HAP-1 (cell line): ENCODE measurements around the gene BTRC.
"Not testable (repeated sequence)": the region's sequence is repeated elsewhere in the genome, so short reads cannot be mapped to it uniquely, and the experiment has no call there.

ENCODE experiments used
- DNase-seq, 2 experiments: peaks; one replicate each; pipeline ENCODE4 v3.0.0-alpha.2; 2016 to 2020; ENCODE audit warnings: low spot score in 2 of 2
- H3K27me3 ChIP-seq: fragments of 250-450 bp; sonication (Bioruptor Pico); 2 replicates; pipeline ENCODE4 v1.5.1; 2020; ENCODE audit warnings: low read depth, mild to moderate bottlenecking, moderate library complexity
- H3K36me3 ChIP-seq: fragments of 250-450 bp; sonication (Bioruptor Pico); replicated peaks from 2 replicates; pipeline ENCODE4 v1.5.1; 2020; ENCODE audit warnings: mild to moderate bottlenecking
- H3K4me1 ChIP-seq: fragments of 250-450 bp; sonication (Bioruptor Pico); 2 replicates; pipeline ENCODE4 v1.5.1; 2020; ENCODE audit warnings: mild to moderate bottlenecking
- H3K4me3 ChIP-seq: fragments of 250-450 bp; sonication (Bioruptor Pico); 2 replicates; pipeline ENCODE4 v1.5.1; 2020; ENCODE audit warnings: mild to moderate bottlenecking, moderate library complexity
- H3K9me3 ChIP-seq: fragments of 250-450 bp; sonication (Bioruptor Pico); 2 replicates; pipeline ENCODE4 v1.5.1; 2020; ENCODE audit warnings: mild to moderate bottlenecking, moderate library complexity
- in situ Hi-C: fragments of 300-500 bp; cut with MboI; formaldehyde crosslinking; loops from 3 replicates; pipeline ENCODE4 v1.14.3; 2020; ENCODE audit warnings: low sequenced_read_pairs, inconsistent platforms, mixed read lengths

BTRC gene

DNA sequence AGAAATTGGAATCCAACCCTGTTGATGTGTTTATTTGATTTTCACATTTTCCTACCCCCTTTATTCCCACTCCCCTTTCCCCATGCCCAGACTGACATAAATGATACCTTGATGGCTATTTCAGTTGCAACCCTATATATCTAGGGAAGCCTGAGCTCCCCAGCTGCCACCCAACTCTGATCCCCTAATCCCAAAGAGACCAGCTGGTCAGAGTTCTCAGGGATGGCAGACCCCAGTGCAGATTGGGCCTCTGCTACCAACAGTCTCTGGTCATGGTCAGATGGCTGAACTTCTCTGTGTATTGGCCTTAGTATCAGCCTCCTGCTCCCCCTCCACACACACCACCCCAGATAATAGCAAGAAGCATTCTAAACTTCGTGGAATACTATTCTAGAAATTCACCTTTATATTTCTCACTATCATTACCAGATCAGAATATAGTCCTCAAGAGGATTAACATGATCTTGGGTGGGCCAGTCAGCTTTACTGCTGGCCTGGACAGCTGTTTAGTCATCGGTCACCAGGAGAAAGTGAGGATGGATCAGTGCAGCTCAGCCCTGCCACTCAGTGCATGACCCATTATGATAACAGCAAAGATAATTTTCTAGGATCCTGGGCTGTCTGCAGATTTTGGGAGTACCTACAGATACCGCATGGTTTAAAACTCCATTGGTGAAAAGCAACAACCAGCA lies 24.5 kb upstream of the BTRC start:
- no peak overlapping the region for H3K4me3 ChIP-seq
- in situ Hi-C loops, result no loop called here
- DNase-seq, result no peak

DNA sequence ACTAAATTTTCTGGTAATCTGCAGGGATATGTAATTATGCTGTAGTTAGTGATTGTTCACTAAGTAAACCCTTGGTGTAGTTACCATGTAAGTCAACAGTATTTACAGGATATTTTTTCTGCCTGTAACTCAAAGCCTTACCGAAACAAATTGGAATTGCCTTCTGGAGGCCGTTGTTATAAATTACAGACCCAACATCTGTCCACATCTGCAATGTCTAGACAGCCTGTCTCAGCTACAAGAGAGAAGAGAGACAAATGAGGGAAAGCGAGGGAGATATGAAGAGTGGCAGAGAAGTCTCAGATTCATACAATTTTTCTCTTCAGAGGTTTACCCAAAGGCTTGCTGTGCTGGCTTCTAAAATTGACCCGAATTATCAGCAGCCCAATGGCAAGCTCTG lies 23.7 kb upstream of the BTRC start:
- peaks cover 12% of the 10 kb centered on the region for H3K9me3 ChIP-seq
- in situ Hi-C loops, result no loop called here
- no peaks in the 10 kb centered on the region for H3K36me3 ChIP-seq
- no peak for DNase-seq
- no peaks in the 10 kb centered on the region; the same call in 1 of the 2 replicates for H3K27me3 ChIP-seq
- H3K4me3 ChIP-seq, result no peak overlapping the region
- peaks cover 10% of the 10 kb centered on the region for H3K4me1 ChIP-seq

More for the DNA sequence above, 24.5 kb upstream of the BTRC start:
- peaks cover 12% of the 10 kb centered on the region for H3K9me3 ChIP-seq
- no peaks in the 10 kb centered on the region; the same call in 1 of the 2 replicates for H3K27me3 ChIP-seq
- no peaks in the 10 kb centered on the region for H3K36me3 ChIP-seq
- peaks cover 10% of the 10 kb centered on the region for H3K4me1 ChIP-seq

DNA sequence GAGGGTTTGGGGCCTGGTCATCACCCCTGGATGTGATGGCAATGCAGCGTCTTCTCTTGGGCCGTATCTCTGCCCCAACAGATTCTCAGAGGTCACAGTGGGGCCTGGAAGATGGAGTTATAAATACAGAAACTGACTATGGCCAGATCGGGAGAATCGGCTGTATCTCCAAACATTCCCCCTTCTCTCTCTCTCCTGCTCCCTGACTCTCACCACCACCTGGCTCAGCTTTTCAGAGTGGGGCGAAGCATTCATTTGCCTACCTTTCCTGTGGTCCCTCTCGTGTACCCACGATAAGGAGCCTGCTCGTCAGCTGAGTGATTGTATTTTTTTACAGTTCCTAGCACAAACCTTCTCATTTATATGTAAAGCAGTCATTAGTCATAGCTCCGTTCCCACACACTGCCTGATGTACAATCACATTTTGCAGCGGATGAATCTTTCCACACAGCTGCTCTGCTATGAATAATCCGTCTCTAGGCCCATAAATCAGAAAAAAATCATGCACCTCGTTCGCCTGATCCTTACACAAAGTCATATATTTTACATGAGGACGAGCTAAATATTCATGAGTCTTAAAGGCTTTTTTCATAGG lies 23.2 kb upstream of the BTRC start:
- Histone ChIP-seq H3K9me3 (peaks cover 12% of the 10 kb centered on the region), H3K4me3 (no peak overlapping the region), H3K36me3 (no peaks in the 10 kb centered on the region), H3K4me1 (peaks cover 10% of the 10 kb centered on the region), H3K27me3 (no peaks in the 10 kb centered on the region; the same call in 1 of the 2 replicates)
- in situ Hi-C loops, result no loop called here
- peak; percentile 61 to 82 for DNase-seq

DNA sequence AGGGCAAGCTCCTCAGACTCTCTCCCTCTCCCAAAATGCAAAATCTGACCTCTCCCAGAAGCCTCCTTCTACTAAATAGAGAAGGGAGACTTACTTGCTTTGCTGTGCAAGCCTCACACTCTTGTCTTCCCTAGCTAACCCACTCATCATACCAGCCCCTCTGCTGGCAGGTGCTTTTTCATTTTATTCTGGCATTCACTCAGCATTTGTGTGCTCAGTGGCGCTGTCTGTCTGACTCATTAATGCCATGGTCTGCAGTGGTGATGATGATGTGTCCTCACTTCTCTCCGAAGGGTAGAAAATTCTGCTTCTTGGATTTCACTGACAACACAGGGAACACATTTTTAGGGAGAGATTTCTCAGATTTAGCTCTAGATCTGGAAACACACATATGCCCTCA lies 22.0 kb upstream of the BTRC start:
- peaks cover 10% of the 10 kb centered on the region for H3K4me1 ChIP-seq
- in situ Hi-C loops, result no loop called here
- H3K9me3 ChIP-seq, result peaks cover 12% of the 10 kb centered on the region
- H3K4me3 ChIP-seq, result no peak overlapping the region
- H3K36me3 ChIP-seq, result no peaks in the 10 kb centered on the region
- H3K27me3 ChIP-seq, result no peaks in the 10 kb centered on the region
- DNase-seq, result no peak

DNA sequence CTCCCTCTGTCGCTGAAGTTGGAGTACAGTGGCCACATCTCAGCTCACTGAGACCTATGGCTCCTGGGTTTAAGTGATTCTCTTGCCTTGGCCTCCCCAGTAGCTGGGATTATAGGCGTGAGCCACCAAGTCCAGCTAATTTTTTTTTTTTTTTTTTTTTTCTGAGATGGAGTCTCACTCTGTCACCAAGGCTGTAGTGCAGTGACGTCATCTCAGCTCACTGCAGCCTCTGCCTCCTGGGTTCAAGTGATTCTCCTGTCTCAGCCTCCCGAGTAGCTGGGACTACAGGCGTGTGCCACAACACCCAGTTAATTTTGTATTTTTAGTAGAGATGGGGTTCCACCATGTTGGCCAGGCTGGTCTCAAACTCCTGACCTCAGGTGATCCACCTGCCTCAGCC lies 19.7 kb upstream of the BTRC start:
- H3K36me3 ChIP-seq, in situ Hi-C loops, H3K4me3 ChIP-seq, H3K4me1 ChIP-seq, H3K9me3 ChIP-seq, H3K27me3 ChIP-seq, DNase-seq: not testable (repeated sequence)

DNA sequence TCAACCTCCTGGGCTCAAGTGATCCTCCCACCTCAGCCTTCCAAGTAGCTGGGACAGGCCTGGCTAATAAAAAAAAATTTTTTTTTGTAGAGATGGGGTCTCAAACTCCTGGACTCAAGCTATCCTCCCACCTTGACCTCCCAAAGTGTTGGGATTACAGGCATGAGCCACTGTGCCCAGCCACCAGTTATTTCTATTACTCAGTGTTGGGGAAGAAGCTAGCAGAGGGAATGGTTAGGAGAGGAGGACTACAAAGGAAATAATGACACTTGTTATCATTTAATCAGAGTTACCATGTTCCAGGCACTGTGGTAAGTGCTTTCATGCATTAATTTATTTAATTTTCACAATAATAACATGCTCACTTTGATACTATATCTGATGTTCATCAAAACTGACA lies 17.6 kb upstream of the BTRC start:
- Histone ChIP-seq H3K27me3 (peaks cover under 1% of the 10 kb centered on the region; the same call in 1 of the 2 replicates), H3K36me3 (no peaks in the 10 kb centered on the region), H3K4me3 (no peak overlapping the region), H3K9me3 (no peaks in the 10 kb centered on the region), H3K4me1 (peaks cover 2% of the 10 kb centered on the region)
- no peak for DNase-seq
- in situ Hi-C loops, result no loop called here

DNA sequence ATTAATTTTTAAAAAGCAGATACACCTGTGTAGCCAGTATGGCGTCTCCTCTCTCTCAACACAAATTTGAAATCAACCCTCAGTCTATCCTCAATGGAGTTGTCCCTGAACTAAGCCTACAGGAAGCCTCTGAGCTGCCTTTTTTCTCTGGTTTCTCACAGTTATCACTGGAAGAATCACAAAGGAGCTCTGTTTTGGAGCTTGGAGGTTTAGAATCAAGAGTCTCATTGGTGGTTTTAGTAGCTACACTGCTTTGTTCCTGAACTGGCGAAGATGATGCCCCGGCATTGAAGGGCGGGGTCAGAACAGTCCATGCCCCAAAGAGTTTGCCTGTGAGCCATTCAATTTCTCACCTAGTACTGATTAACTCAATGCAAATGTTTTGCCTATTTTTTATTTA lies 16.1 kb upstream of the BTRC start:
- H3K36me3 ChIP-seq, result no peaks in the 10 kb centered on the region
- H3K4me1 ChIP-seq, result no peaks in the 10 kb centered on the region
- no peak overlapping the region for H3K4me3 ChIP-seq
- no peaks in the 10 kb centered on the region for H3K9me3 ChIP-seq
- H3K27me3 ChIP-seq, result peaks cover 3% of the 10 kb centered on the region; the same call in 1 of the 2 replicates
- in situ Hi-C loops, result no loop called here
- DNase-seq, result no peak

DNA sequence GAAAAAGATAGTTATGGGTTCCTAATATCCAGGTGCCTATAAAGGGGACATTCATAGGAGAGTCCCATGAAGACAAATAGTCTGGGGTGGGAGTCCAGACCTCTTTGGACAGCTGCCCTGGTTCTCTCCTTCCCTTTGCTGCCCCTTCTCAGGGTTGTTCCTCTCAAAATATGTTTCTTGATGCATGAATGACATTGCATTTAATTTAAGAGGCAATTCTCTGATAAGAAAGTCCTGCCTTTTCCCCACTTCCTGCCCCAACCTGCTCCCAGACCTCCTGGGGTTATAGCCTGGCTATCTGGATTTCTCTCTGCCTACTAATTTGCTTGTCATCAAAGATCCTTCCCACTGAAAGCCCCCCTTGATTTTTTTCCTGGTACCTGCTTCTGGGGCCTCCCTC lies 12.5 kb upstream of the BTRC start:
- in situ Hi-C loops, result no loop called here
- Histone ChIP-seq H3K36me3 (no peaks in the 10 kb centered on the region), H3K27me3 (peaks cover 3% of the 10 kb centered on the region; the same call in 1 of the 2 replicates), H3K4me1 (no peaks in the 10 kb centered on the region), H3K9me3 (no peaks in the 10 kb centered on the region), H3K4me3 (no peak overlapping the region)
- DNase-seq, result no peak

DNA sequence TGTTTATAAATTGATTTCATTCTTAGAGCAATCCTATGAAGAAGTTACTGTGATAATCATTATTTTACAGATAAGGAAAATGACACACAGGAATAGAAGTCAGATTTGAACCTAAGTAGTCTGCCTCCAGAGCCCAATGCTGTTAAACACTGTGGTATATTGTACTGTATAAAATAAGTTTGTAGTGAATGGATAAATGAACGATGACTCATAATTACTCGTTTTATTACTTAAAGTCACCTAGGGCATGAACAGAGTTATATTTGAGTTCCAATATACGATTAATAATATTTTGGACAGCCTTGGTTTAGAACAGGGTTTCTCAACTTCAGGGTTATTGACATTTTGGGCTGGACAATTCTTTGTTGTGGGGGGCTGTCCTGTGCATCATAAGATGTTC lies 7.8 kb upstream of the BTRC start:
- no peaks in the 10 kb centered on the region for H3K36me3 ChIP-seq
- no peaks in the 10 kb centered on the region for H3K9me3 ChIP-seq
- H3K4me3 ChIP-seq, result no peak overlapping the region
- no peaks in the 10 kb centered on the region for H3K4me1 ChIP-seq
- in situ Hi-C loops, result no loop called here
- no peak for DNase-seq
- H3K27me3 ChIP-seq, result peaks cover 3% of the 10 kb centered on the region; the same call in 1 of the 2 replicates

DNA sequence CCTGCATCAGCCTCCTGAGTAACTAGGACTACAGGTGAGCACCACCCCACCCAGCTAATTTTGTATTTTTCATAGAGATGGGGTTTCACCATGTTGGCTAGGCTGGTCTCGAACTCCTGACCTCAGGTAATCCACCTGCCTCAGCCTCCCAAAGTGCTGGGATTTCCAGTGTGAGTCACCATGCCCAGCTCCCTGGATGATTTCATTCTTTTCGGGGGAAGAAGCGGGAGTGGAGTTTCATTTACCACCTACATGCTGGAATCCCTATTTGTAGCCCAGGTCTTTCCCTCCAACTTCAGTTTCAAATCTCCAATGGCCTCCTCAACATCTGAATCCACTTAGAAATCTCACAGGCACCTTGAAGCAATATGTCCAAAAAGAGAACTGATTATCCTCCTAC lies 2.9 kb upstream of the BTRC start:
- in situ Hi-C loops, result no loop called here
- no peaks in the 10 kb centered on the region for H3K9me3 ChIP-seq
- 0 out of 2 replicates have a peak, but pooled peaks cover 2% of the 10 kb centered on the region for H3K27me3 ChIP-seq
- H3K4me3 ChIP-seq, result no peak overlapping the region
- no peak for DNase-seq
- no peaks in the 10 kb centered on the region for H3K36me3 ChIP-seq
- H3K4me1 ChIP-seq, result peaks cover 16% of the 10 kb centered on the region

DNA sequence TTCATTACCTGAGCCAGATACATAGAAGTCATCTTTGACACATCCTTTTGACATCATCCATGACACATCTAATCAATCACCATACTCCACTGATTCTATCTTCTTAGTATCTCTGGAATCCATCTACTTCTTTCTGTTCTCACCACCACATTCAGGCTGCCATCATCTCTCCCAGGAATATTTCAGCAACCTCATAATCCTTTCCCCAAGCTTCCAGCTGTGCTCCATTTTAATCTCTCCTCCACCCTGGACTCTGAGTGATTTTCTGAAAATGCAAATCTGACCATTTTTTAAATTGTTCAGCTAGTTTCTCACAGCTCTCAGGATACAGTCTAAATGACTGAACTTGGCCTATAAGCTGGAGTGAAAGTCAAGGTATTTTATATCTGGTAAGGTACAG lies 2.5 kb upstream of the BTRC start:
- H3K4me1 ChIP-seq, result peaks cover 19% of the 10 kb centered on the region
- no peak overlapping the region for H3K4me3 ChIP-seq
- H3K36me3 ChIP-seq, result 0 out of 2 replicates have a peak, but pooled peaks cover 2% of the 10 kb centered on the region
- no peaks in the 10 kb centered on the region for H3K9me3 ChIP-seq
- no peak for DNase-seq
- in situ Hi-C loops, result no loop called here
- 0 out of 2 replicates have a peak, but pooled peaks cover 2% of the 10 kb centered on the region for H3K27me3 ChIP-seq

DNA sequence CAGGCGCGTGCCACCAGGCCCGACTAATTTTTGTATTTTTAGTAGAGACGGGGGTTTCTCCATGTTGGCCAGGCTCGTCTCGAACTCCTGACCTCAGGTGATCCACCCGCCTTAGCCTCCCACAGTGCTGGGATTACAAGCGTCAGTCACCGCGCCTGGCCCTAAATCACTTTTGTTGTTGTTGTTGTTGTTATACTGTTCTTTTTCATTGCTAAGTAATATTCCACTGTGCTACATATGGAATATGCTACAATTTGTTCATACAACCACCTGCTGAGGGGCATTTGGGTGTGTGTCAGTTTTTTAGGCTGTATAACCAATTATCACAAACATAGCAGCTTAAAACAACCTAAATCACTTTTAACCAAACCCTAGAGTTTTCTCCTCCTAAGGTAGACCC lies 1.1 kb upstream of the BTRC start:
- H3K4me3 ChIP-seq, H3K36me3 ChIP-seq, in situ Hi-C loops: not testable (repeated sequence)

DNA sequence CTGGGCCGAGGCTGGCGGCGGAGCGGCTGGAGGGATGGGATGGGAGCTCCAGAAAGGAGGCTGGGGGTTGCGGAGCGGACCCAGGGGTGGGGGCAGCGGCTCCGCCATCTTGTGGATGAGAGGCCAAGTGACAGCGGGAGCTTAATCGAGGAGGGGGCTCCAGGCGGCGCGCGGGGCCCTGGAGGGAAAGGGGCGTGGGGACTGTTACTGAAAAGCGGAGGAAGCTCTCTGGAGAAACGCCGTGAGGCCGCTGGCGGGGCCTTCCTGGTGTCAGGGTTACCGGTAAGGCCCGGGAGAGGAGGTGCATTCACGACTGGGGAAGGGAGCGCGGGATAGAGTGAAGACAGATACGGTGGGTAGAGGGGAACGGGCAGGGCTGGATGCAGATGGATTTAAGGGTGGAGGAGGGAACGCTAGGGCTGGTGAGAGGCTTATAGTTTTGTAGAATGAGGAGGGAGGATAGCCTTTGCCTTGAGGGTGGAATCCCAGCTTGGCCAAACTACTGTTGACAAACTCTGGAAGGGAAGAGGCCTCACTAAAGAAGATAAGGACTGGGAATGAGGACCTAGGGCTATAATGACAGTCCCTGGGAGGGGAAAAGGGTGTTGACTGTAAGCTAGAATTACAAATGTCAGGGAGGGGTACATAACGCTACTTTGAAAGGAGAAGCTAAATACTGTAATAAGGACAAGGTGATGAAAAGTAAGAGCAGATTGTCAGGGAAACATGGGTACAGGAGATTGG lies 535 bp downstream of the BTRC start:
- DNase-seq, result peak; percentile 57 to 71
- in situ Hi-C loops, result no loop called here
- Histone ChIP-seq H3K9me3 (no peaks in the 10 kb centered on the region), H3K36me3 (0 out of 2 replicates have a peak, but pooled peaks cover 3% of the 10 kb centered on the region), H3K4me1 (peaks cover 26% of the 10 kb centered on the region), H3K4me3 (peak overlapping the region; percentile 82), H3K27me3 (0 out of 2 replicates have a peak, but pooled peaks cover 2% of the 10 kb centered on the region)

More for the DNA sequence above, 1.1 kb upstream of the BTRC start:
- H3K27me3 ChIP-seq, H3K9me3 ChIP-seq, DNase-seq: not testable (repeated sequence)
- peaks cover 25% of the 10 kb centered on the region for H3K4me1 ChIP-seq
